ENCODE measurements around the gene SRP68. TPM values are rescaled to one million over a fixed set of nuclear protein-coding genes. Genes with fewer than 3 reads are reported as not detected.

SRP68 gene
- total RNA-seq, 1 donor from 2014 or later: 86.7 TPM

GRCh38 chr17:75998327-75998795 is 74.0 kb downstream of the SRP68 start:
- Mint-ChIP-seq H3K4me3 (peak overlapping the region; percentile 34), H3K36me3 (peaks cover under 1% of the 10 kb centered on the region), H3K4me1 (ENCODE audit: unreplicated experiment) (peaks cover 16% of the 10 kb centered on the region), H3K27ac (peak overlapping the region; percentile 95), H3K9me3 (no peaks in the 10 kb centered on the region), H3K27me3 (no peaks in the 10 kb centered on the region)
- no peak for TF ChIP-seq CTCF (conservative IDR thresholded peaks at IDR 0.05)
- DNase-seq (ENCODE audit: extremely low spot score, unreplicated experiment): no peak

- peak overlapping the region; percentile 72 for H3K4me3 Mint-ChIP-seq
- DNase-seq (ENCODE audit: extremely low spot score, unreplicated experiment): no peak
- peaks cover 16% of the 10 kb centered on the region for H3K4me1 Mint-ChIP-seq (ENCODE audit: unreplicated experiment)
- no peak for TF ChIP-seq CTCF (conservative IDR thresholded peaks at IDR 0.05)
- H3K27ac Mint-ChIP-seq: peak overlapping the region; percentile 95
- H3K36me3 Mint-ChIP-seq: peaks cover 3% of the 10 kb centered on the region
- no peaks in the 10 kb centered on the region for H3K27me3 Mint-ChIP-seq
- no peaks in the 10 kb centered on the region for H3K9me3 Mint-ChIP-seq
Measured at GRCh38 chr17:75996665-75997590, 75.4 kb downstream of the SRP68 start.

- Mint-ChIP-seq H3K4me1 (ENCODE audit: unreplicated experiment) (peaks cover 16% of the 10 kb centered on the region), H3K9me3 (no peaks in the 10 kb centered on the region), H3K27ac (no peak overlapping the region), H3K27me3 (no peaks in the 10 kb centered on the region), H3K36me3 (peaks cover 3% of the 10 kb centered on the region), H3K4me3 (no peak overlapping the region)
- DNase-seq (ENCODE audit: extremely low spot score, unreplicated experiment): no peak
- TF ChIP-seq CTCF (conservative IDR thresholded peaks at IDR 0.05): no peak
Measured at GRCh38 chr17:75995385-75995925, 76.9 kb downstream of the SRP68 start.

- no peak for TF ChIP-seq CTCF (conservative IDR thresholded peaks at IDR 0.05)
- Mint-ChIP-seq H3K4me1 (ENCODE audit: unreplicated experiment) (peaks cover 16% of the 10 kb centered on the region), H3K4me3 (no peak overlapping the region), H3K27me3 (no peaks in the 10 kb centered on the region), H3K36me3 (peaks cover 3% of the 10 kb centered on the region), H3K9me3 (no peaks in the 10 kb centered on the region), H3K27ac (no peak overlapping the region)
- no peak for DNase-seq (ENCODE audit: extremely low spot score, unreplicated experiment)
Measured at GRCh38 chr17:75994802-75995370, 77.4 kb downstream of the SRP68 start.

- Mint-ChIP-seq H3K4me3 (no peak overlapping the region), H3K27ac (no peak overlapping the region), H3K4me1 (ENCODE audit: unreplicated experiment) (no peaks in the 10 kb centered on the region), H3K27me3 (no peaks in the 10 kb centered on the region), H3K9me3 (no peaks in the 10 kb centered on the region), H3K36me3 (peaks cover 7% of the 10 kb centered on the region)
- TF ChIP-seq CTCF (conservative IDR thresholded peaks at IDR 0.05): no peak
- DNase-seq (ENCODE audit: extremely low spot score, unreplicated experiment): no peak
Measured at GRCh38 chr17:75991396-75991795, 80.9 kb downstream of the SRP68 start.

Small RNA genes within 50 kb of the gene (microRNA-seq; reads per million reads assigned to microRNA genes)
- gene MIR6868: 7.2 reads per million, percentile 27 among the genes with 10 or more reads in this experiment

Other genes with a start within 250 kb of the SRP68 start
- 7.1 and 7.4 TPM in 2 replicates for gene UNC13D, start 228.1 kb downstream of the SRP68 start, total RNA-seq (ENCODE audit: low replicate concordance)
- gene WBP2, start 217.2 kb downstream of the SRP68 start, total RNA-seq (ENCODE audit: low replicate concordance): 43.0 and 49.9 TPM in 2 replicates
- gene TRIM47, start 193.9 kb downstream of the SRP68 start, total RNA-seq (ENCODE audit: low replicate concordance): 1.9 and 3.1 TPM in 2 replicates
- 8.1 and 19.0 TPM in 2 replicates for gene TRIM65, start 175.6 kb downstream of the SRP68 start, total RNA-seq (ENCODE audit: low replicate concordance)
- gene MRPL38, start 167.6 kb downstream of the SRP68 start, total RNA-seq (ENCODE audit: low replicate concordance): 93.5 and 113 TPM in 2 replicates
- 18.7 and 27.5 TPM in 2 replicates for gene FBF1, start 131.5 kb downstream of the SRP68 start, total RNA-seq (ENCODE audit: low replicate concordance)
- gene ACOX1, start 93.4 kb downstream of the SRP68 start, total RNA-seq (ENCODE audit: low replicate concordance): 48.5 and 84.6 TPM in 2 replicates
- 15.9 and 31.2 TPM in 2 replicates for gene TEN1, start 93.3 kb downstream of the SRP68 start, total RNA-seq (ENCODE audit: low replicate concordance)
- 11.5 and 14.1 TPM in 2 replicates for gene CDK3, start 71.7 kb downstream of the SRP68 start, total RNA-seq (ENCODE audit: low replicate concordance)
- gene EVPL, start 45.2 kb downstream of the SRP68 start, total RNA-seq (ENCODE audit: low replicate concordance): 31.9 and 116 TPM in 2 replicates
- gene GALR2, start 2.3 kb upstream of the SRP68 start, total RNA-seq (ENCODE audit: low replicate concordance): 0.94 and 1.3 TPM in 2 replicates
- 0.29 TPM in 1 of 2 replicates, not detected in the other for gene ZACN, start 6.7 kb upstream of the SRP68 start, total RNA-seq (ENCODE audit: low replicate concordance)
- gene EXOC7, start 31.3 kb upstream of the SRP68 start, total RNA-seq (ENCODE audit: low replicate concordance): 171 and 201 TPM in 2 replicates
- gene FOXJ1, start 68.7 kb upstream of the SRP68 start, total RNA-seq (ENCODE audit: low replicate concordance): 5.3 and 18.2 TPM in 2 replicates
- gene RNF157, start 168.0 kb upstream of the SRP68 start, total RNA-seq (ENCODE audit: low replicate concordance): 5.4 and 27.0 TPM in 2 replicates
- gene UBALD2, start 192.8 kb upstream of the SRP68 start, total RNA-seq (ENCODE audit: low replicate concordance): 46.9 and 53.1 TPM in 2 replicates
- gene QRICH2, start 235.8 kb upstream of the SRP68 start, total RNA-seq (ENCODE audit: low replicate concordance): 3.9 and 11.7 TPM in 2 replicates